Neuron (in vitro differentiated cells): ENCODE results near the gene MIF4GD.
A peak's percentile ranks its signal among the peaks of the same experiment; 100 is the strongest.

Experiments
- H2AFZ ChIP-seq: one replicate; pipeline ENCODE4 v1.6.1; 2013; ENCODE audit warnings: low read depth, mild to moderate bottlenecking, inconsistent platforms, low read length, moderate library complexity
- H3K27me3 ChIP-seq: one replicate; pipeline ENCODE4 v1.6.1; 2013; ENCODE audit warnings: low read length; ENCODE audit not compliant: insufficient read depth
- H3K36me3 ChIP-seq: one replicate; pipeline ENCODE4 v1.6.1; 2013; ENCODE audit warnings: low read length; ENCODE audit not compliant: insufficient read depth
- H3K4me1 ChIP-seq: one replicate; pipeline ENCODE4 v1.6.1; 2013; ENCODE audit warnings: low read length; ENCODE audit not compliant: insufficient read depth
- H3K4me3 ChIP-seq: 2 replicates; pipeline ENCODE4 v1.5.1; 2013; ENCODE audit warnings: mild to moderate bottlenecking, low read length, moderate library complexity
- H3K9me3 ChIP-seq: one replicate; pipeline ENCODE4 v1.6.1; 2013; ENCODE audit warnings: low read length

The MIF4GD gene

GRCh38 chr17:75273977-75274708 lies 3.1 kb upstream of the MIF4GD start:
- no peaks in the 10 kb centered on the region for H3K27me3 ChIP-seq
- no peak overlapping the region for H3K4me3 ChIP-seq
- H3K9me3 ChIP-seq, result no peaks in the 10 kb centered on the region
- H3K36me3 ChIP-seq, result no peaks in the 10 kb centered on the region
- no peak overlapping the region for H2AFZ ChIP-seq
- peaks cover 13% of the 10 kb centered on the region for H3K4me1 ChIP-seq

- Histone ChIP-seq H3K27me3 (no peaks in the 10 kb centered on the region), H3K9me3 (no peaks in the 10 kb centered on the region), H2AFZ (no peak overlapping the region), H3K4me1 (peaks cover 13% of the 10 kb centered on the region), H3K36me3 (no peaks in the 10 kb centered on the region), H3K4me3 (no peak overlapping the region)
Measured at GRCh38 chr17:75272848-75273184, 1.8 kb upstream of the MIF4GD start.

- H3K4me1 ChIP-seq, result peaks cover 13% of the 10 kb centered on the region
- H3K27me3 ChIP-seq, result no peaks in the 10 kb centered on the region
- peak overlapping the region; percentile 96 for H3K4me3 ChIP-seq
- H3K36me3 ChIP-seq, result no peaks in the 10 kb centered on the region
- H2AFZ ChIP-seq, result peak overlapping the region; percentile 89
- H3K9me3 ChIP-seq, result no peaks in the 10 kb centered on the region
Measured at GRCh38 chr17:75271955-75272847, 1.2 kb upstream of the MIF4GD start.

- peak overlapping the region; percentile 96 for H3K4me3 ChIP-seq
- no peaks in the 10 kb centered on the region for H3K9me3 ChIP-seq
- peak overlapping the region; percentile 89 for H2AFZ ChIP-seq
- H3K27me3 ChIP-seq, result no peaks in the 10 kb centered on the region
- H3K4me1 ChIP-seq, result peaks cover 13% of the 10 kb centered on the region
- H3K36me3 ChIP-seq, result peaks cover 4% of the 10 kb centered on the region
Measured at GRCh38 chr17:75271233-75271954, 363 bp upstream of the MIF4GD start.

- peak overlapping the region; percentile 96 for H2AFZ ChIP-seq
- peaks cover 10% of the 10 kb centered on the region for H3K36me3 ChIP-seq
- H3K4me1 ChIP-seq, result peaks cover 13% of the 10 kb centered on the region
- no peaks in the 10 kb centered on the region for H3K9me3 ChIP-seq
- peak overlapping the region; percentile 96 for H3K4me3 ChIP-seq
- H3K27me3 ChIP-seq, result no peaks in the 10 kb centered on the region
Measured at GRCh38 chr17:75270218-75270965, 639 bp downstream of the MIF4GD start.

GRCh38 chr17:75269844-75270217 lies 1.2 kb downstream of the MIF4GD start:
- H3K36me3 ChIP-seq, result peaks cover 14% of the 10 kb centered on the region
- H3K4me1 ChIP-seq, result peaks cover 13% of the 10 kb centered on the region
- H2AFZ ChIP-seq, result peak overlapping the region; percentile 96
- H3K9me3 ChIP-seq, result no peaks in the 10 kb centered on the region
- H3K27me3 ChIP-seq, result no peaks in the 10 kb centered on the region
- H3K4me3 ChIP-seq, result peak overlapping the region; percentile 96

- no peaks in the 10 kb centered on the region for H3K9me3 ChIP-seq
- H3K4me3 ChIP-seq, result no peak overlapping the region
- H3K4me1 ChIP-seq, result peaks cover 17% of the 10 kb centered on the region
- H3K36me3 ChIP-seq, result peaks cover 23% of the 10 kb centered on the region
- no peaks in the 10 kb centered on the region for H3K27me3 ChIP-seq
- H2AFZ ChIP-seq, result no peak overlapping the region
Measured at GRCh38 chr17:75267411-75268232, 3.4 kb downstream of the MIF4GD start.

- Histone ChIP-seq H3K4me3 (no peak overlapping the region), H3K27me3 (no peaks in the 10 kb centered on the region), H3K9me3 (no peaks in the 10 kb centered on the region), H2AFZ (no peak overlapping the region), H3K4me1 (peaks cover 19% of the 10 kb centered on the region), H3K36me3 (peaks cover 23% of the 10 kb centered on the region)
Measured at GRCh38 chr17:75267153-75267410, 3.9 kb downstream of the MIF4GD start.

- H3K4me1 ChIP-seq, result peaks cover 16% of the 10 kb centered on the region
- no peaks in the 10 kb centered on the region for H3K27me3 ChIP-seq
- H2AFZ ChIP-seq, result no peak overlapping the region
- no peak overlapping the region for H3K4me3 ChIP-seq
- peaks cover 23% of the 10 kb centered on the region for H3K36me3 ChIP-seq
- no peaks in the 10 kb centered on the region for H3K9me3 ChIP-seq
Measured at GRCh38 chr17:75266316-75267152, 4.5 kb downstream of the MIF4GD start.

- no peak overlapping the region for H3K4me3 ChIP-seq
- no peak overlapping the region for H2AFZ ChIP-seq
- H3K9me3 ChIP-seq, result no peaks in the 10 kb centered on the region
- peaks cover 18% of the 10 kb centered on the region for H3K4me1 ChIP-seq
- H3K27me3 ChIP-seq, result no peaks in the 10 kb centered on the region
- H3K36me3 ChIP-seq, result peaks cover 23% of the 10 kb centered on the region
Measured at GRCh38 chr17:75265614-75266315, 5.3 kb downstream of the MIF4GD start.

- no peaks in the 10 kb centered on the region for H3K27me3 ChIP-seq
- H3K9me3 ChIP-seq, result no peaks in the 10 kb centered on the region
- H3K4me1 ChIP-seq, result peaks cover 24% of the 10 kb centered on the region
- H3K36me3 ChIP-seq, result peaks cover 23% of the 10 kb centered on the region
- peak overlapping the region; percentile 77 for H3K4me3 ChIP-seq
- H2AFZ ChIP-seq, result no peak overlapping the region
Measured at GRCh38 chr17:75263055-75263454, 8.0 kb downstream of the MIF4GD start.
